ENCODE data around the gene GABRB3.

The GABRB3 gene

DNA sequence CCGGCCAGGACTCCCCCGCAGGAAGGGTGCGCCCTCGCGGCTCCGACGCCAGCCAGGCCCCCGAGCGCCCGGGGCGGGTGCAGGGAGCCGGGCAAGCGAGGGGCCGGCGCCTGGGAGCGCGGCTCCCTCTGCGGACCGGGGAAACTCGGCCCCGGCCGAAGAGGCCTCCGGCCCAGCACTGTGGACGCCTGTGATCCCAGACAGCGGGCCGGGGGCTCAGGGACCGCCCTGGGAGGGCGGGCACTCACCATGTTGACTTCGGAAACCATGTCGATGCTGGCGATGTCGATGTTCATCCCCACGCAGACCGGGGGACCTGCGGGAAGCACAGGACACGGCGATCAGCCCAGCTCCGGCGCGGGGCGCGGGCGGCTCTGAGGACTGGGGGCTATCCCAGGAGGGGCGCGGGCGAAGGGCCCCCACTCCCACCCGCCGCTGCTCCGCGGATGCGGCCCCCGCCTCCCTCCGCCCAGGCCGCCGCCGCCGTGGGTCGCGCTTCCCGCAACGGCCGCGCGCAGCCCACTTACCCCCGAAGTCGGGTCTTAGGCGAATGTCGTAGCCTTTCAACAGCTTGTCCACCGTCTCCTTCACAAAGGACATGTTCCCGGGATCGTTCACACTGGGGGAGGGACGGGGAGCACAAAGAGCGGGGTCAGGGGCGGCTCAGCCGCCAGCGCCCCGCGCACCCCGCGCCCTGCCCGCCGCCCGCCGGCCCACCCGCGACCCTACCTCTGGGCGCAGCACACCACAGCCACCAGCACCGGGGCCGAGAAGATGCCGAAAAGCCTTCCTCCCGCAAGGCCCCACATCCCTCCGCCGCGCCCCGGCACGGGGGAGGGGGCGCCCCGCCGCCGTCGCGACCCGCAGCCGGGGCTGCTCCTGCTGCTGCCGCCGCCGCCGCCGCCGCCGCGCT, at the start of gene GABRB3:
Gene GABRB3 (minus strand): TSS at position 913 of the 913 bp plus-strand sequence.
- TF ChIP-seq, protein P1, sequence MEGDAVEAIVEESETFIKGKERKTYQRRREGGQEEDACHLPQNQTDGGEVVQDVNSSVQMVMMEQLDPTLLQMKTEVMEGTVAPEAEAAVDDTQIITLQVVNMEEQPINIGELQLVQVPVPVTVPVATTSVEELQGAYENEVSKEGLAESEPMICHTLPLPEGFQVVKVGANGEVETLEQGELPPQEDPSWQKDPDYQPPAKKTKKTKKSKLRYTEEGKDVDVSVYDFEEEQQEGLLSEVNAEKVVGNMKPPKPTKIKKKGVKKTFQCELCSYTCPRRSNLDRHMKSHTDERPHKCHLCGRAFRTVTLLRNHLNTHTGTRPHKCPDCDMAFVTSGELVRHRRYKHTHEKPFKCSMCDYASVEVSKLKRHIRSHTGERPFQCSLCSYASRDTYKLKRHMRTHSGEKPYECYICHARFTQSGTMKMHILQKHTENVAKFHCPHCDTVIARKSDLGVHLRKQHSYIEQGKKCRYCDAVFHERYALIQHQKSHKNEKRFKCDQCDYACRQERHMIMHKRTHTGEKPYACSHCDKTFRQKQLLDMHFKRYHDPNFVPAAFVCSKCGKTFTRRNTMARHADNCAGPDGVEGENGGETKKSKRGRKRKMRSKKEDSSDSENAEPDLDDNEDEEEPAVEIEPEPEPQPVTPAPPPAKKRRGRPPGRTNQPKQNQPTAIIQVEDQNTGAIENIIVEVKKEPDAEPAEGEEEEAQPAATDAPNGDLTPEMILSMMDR (IDR thresholded peaks at IDR 0.05; ENCODE audit: low read depth, low read length) = no peak
- no peak within 1 kb of the TSS for H3K4me3 ChIP-seq (ENCODE audit: low read depth, low read length)

DNA sequence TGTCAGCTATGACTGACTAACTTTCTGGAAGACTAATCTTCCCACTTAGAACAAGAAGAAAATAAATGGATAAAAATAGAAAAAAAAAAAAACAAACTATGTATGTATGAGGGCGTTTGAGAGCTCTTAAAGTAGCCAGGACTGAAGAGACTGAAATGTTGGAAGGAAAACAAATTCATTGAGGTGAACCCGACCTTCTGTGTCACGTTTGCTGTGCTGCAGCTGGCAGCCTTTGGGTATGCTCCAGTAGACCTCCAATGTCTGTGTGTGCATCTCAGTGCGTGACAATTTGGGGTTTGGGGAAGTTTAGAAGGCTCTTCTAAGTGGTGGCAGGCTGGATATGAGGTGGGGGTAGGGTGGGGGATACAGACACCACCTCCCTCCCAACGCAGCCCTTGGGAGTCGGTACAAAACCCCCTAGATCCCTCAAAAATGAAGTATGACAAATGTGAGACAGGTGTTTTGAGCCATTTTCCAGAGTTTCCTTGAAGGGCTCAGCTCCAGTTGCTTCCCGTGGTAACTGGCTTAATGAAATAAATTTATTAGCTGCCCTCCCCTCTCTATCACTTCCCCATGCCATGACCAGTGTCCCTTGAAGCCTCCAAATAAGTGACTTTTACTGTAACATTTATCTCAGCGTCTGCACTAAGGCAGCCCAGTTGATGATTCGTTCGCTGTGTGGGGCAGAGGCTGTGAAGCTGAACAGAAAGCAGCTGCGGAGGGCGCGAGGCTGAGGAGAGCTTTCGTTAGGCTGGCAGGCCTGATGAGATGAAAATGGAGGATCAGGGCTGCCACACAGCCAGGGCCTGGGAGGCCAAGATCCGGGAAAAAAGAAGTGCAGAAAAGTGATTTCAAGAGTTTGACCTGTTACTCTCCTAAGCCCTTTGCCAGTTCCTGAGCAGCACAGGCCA, 34.9 kb upstream of the GABRB3 start:
- H3K4me3 ChIP-seq (ENCODE audit: low read depth, low read length) = no peak overlapping the region
- TF ChIP-seq, protein P1 (IDR thresholded peaks at IDR 0.05; ENCODE audit: low read depth, low read length) = no peak

DNA sequence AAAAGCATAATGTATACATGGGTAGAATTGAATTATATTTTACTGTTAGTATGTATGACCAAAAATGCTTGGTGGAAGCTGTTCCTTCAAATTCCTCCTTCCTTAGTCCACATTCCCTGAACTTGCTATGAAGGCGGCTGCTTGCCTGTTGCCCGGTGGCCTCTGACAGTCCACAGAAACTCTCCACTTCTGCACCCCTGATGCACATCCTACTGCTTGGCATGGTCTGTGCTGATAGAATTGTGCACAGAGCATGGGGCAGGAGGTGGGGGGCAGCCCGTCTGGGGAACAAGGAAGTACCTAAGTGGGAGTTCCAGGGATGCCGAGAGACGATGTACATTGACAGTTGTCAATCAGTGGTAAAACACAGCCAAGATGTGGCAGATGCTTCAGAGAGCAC, 33.7 kb upstream of the GABRB3 start:
- TF ChIP-seq, protein P1 (IDR thresholded peaks at IDR 0.05; ENCODE audit: low read depth, low read length) = no peak
- H3K4me3 ChIP-seq (ENCODE audit: low read depth, low read length) = no peak overlapping the region

DNA sequence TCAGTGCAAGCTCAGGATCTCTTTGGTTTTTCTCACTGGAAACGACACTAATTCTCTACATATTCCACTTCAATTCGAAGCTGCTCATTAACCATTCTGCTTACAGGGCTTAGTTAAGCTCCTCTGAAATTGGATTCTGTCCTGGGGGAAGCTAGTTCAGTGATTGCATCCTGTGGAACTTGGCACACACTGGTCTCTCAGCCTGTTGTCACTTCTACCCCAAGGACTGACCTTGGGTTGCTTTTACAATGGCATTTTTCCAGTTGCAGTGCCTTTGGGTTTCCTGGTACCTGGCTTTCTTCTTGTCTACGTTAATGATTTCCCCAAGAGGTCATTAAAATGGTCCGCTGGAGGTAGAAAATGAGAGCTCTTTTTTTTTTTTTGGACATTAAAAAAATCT, 33.3 kb upstream of the GABRB3 start:
- TF ChIP-seq, protein P1 (IDR thresholded peaks at IDR 0.05; ENCODE audit: low read depth, low read length) = no peak
- H3K4me3 ChIP-seq (ENCODE audit: low read depth, low read length) = no peak overlapping the region

DNA sequence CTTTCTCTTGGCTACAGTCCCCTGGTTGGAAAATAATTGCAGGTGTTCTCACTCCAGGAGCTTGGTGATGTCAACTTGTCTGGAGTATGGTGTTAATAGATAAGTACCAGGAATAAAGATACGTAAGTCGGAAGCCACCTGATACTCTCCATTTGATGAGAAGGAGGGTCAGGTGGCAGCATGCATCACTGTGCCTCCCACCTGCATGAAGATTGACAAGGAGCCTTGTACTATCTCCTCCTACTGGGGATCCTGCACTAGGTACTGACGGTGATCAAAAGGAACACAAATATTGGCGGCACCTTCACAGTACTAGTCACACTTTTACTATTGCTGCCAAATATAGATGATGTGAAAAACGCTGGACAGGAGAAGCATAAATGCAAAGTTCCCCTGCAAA, 32.6 kb upstream of the GABRB3 start:
- TF ChIP-seq, protein P1 (IDR thresholded peaks at IDR 0.05; ENCODE audit: low read depth, low read length) = no peak

DNA sequence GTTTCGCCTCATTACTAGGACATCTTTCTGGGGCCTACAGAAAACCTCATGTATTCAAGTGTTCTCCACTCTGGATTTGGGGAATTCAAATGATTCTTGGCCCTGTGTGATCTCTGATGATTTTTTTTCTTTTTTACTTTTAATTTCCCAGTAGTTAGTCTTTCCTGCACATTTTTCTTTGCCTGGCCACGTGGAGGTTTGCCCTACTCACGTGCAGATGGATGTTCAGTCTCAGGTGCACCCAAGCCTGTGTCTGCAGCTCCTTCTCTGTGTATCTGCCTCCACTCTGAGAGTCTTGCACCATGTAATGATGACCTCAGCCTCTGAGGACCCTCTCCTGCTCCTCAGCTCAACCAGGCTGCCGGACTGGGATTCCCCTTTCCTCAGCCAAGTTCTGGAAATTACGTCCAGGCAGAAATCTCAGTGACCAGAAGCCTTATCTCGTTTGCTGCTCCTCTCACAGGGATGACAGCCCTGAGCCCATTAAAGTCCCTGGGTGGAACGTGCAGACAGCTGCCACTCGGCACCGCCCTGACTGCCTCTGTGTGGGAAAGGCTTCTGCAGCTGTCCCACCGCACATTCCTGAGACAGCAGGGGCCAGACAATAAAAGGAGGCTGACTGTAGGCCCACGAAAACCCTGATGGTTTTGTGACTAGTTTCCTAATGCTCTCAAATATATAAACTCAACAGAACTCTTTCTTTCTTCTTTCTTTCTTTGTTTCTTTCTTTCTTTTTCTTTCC, 31.4 kb upstream of the GABRB3 start:
- no peak overlapping the region for H3K4me3 ChIP-seq (ENCODE audit: low read depth, low read length)
- TF ChIP-seq, protein P1 (IDR thresholded peaks at IDR 0.05; ENCODE audit: low read depth, low read length) = no peak

More for the DNA sequence above, 32.6 kb upstream of the GABRB3 start:
- no peak overlapping the region for H3K4me3 ChIP-seq (ENCODE audit: low read depth, low read length)

Data from WI38 (cell line).